Measurements from ENCODE around the gene CPSF4.
"Not testable (repeated sequence)": the region's sequence is repeated elsewhere in the genome, so short reads cannot be mapped to it uniquely, and the experiment has no call there.

CPSF4 gene

GRCh38 chr7:99408379-99409191, 30.2 kb upstream of the CPSF4 start, which contains the start of the genes BUD31 and PDAP1:
BUD31 (plus strand) TSS chr7:99408969; CDS start chr7:99411093, 2,124 bp downstream.
PDAP1 (minus strand) TSS chr7:99408597; CDS start chr7:99408548, 49 bp downstream.
- DNase-seq, result peak; percentile 95

- DNase-seq, result no peak
Observed at GRCh38 chr7:99409192-99409572, 29.6 kb upstream of the CPSF4 start.

- no peak for DNase-seq
Observed at GRCh38 chr7:99409806-99410205, 28.9 kb upstream of the CPSF4 start.

GRCh38 chr7:99410635-99411034, 28.1 kb upstream of the CPSF4 start:
- no peak for DNase-seq

- DNase-seq, result peak; percentile 52
Observed at GRCh38 chr7:99415513-99416127, 23.1 kb upstream of the CPSF4 start.

GRCh38 chr7:99418260-99418659, 20.5 kb upstream of the CPSF4 start:
- DNase-seq, result no peak

- DNase-seq, result no peak
Observed at GRCh38 chr7:99419323-99420021, 19.3 kb upstream of the CPSF4 start.

GRCh38 chr7:99420213-99420612, 18.5 kb upstream of the CPSF4 start:
- no peak for DNase-seq

GRCh38 chr7:99420986-99421385, 17.8 kb upstream of the CPSF4 start:
- no peak for DNase-seq

GRCh38 chr7:99422186-99422585, 16.6 kb upstream of the CPSF4 start:
- DNase-seq, result no peak

GRCh38 chr7:99422625-99423024, 16.1 kb upstream of the CPSF4 start:
- DNase-seq, result no peak

GRCh38 chr7:99424932-99425730, 13.6 kb upstream of the CPSF4 start:
- no peak for DNase-seq

- no peak for DNase-seq
Observed at GRCh38 chr7:99428972-99429566, 9.7 kb upstream of the CPSF4 start.

GRCh38 chr7:99429756-99430155, 9.0 kb upstream of the CPSF4 start:
- DNase-seq, result no peak

GRCh38 chr7:99431756-99432540, 6.8 kb upstream of the CPSF4 start:
- DNase-seq, result not testable (repeated sequence)

GRCh38 chr7:99433158-99433557, 5.6 kb upstream of the CPSF4 start:
- no peak for DNase-seq

- DNase-seq, result no peak
Observed at GRCh38 chr7:99437946-99438572, 684 bp upstream of the CPSF4 start.

GRCh38 chr7:99440195-99440594, 1.5 kb downstream of the CPSF4 start:
- no peak for DNase-seq

- DNase-seq, result no peak
Observed at GRCh38 chr7:99446096-99446495, 7.4 kb downstream of the CPSF4 start.

GRCh38 chr7:99447943-99448342, 9.2 kb downstream of the CPSF4 start:
- DNase-seq, result no peak

GRCh38 chr7:99448855-99449254, 10.1 kb downstream of the CPSF4 start:
- DNase-seq, result no peak

Measured in femur (tissue), 1 donor.